HepG2 (cell line): ENCODE measurements around the gene SOX9. TPM values are rescaled to one million over a fixed set of nuclear protein-coding genes. Genes with fewer than 3 reads are reported as not detected.

Experiments
- BRD4 ChIP-seq: sonication (generic); formaldehyde crosslinking; IDR thresholded peaks from 2 replicates; pipeline ENCODE4 v1.4.0; 2020; ENCODE audit warnings: missing genetic modification reagents
- CBFB ChIP-seq: sonication (generic); formaldehyde crosslinking; IDR thresholded peaks from 2 replicates; pipeline ENCODE4 v1.4.0; 2020; ENCODE audit warnings: missing genetic modification reagents
- HOXA9 ChIP-seq: sonication (generic); formaldehyde crosslinking; IDR thresholded peaks from 2 replicates; pipeline ENCODE4 v1.8.1; 2022; ENCODE audit warnings: missing genetic modification reagents, mild to moderate bottlenecking, moderate library complexity, borderline replicate concordance
- LCORL ChIP-seq, 2 experiments: fragments of 450-650 bp in 1 of 2; sonication (generic) in 1 of 2; formaldehyde crosslinking in 1 of 2; IDR thresholded peaks; 2 replicates each; pipeline versions ENCODE4 v1.5.0 to v1.6.1; 2017 to 2020; ENCODE audit warnings: antibody characterized with exemption in 1 of 2, missing genetic modification reagents in 1 of 2
- POLR2AphosphoS2 ChIP-seq: IDR thresholded peaks from 2 replicates; pipeline ENCODE4 v1.6.1; 2011; ENCODE audit warnings: low read depth, low read length, improper control_type of control experiment
- SP1 ChIP-seq, 2 experiments: fragments of 450-650 bp in 1 of 2; sonication (generic) in 1 of 2; formaldehyde crosslinking in 1 of 2; IDR thresholded peaks; 2 replicates each; pipeline versions ENCODE4 v1.4.0 to v1.6.1; 2016 to 2020; ENCODE audit warnings: missing genetic modification reagents in 1 of 2
- YEATS2 ChIP-seq: sonication (generic); formaldehyde crosslinking; IDR thresholded peaks from 2 replicates; pipeline ENCODE4 v1.4.0; 2020; ENCODE audit warnings: missing genetic modification reagents, borderline replicate concordance
- ZNF235 ChIP-seq: sonication (generic); formaldehyde crosslinking; IDR thresholded peaks from 2 replicates; pipeline ENCODE4 v1.8.1; 2023; ENCODE audit warnings: mild to moderate bottlenecking, missing genetic modification reagents, borderline replicate concordance
- polyA plus RNA-seq, 8 experiments: library from polyadenylated mRNA; depleted of rRNA in 3 of 8; stranded (reverse) in 7 of 8; unstranded in 1 of 8; fragments of >200 nt; fragmentation: Illumina TruSeq in 4 of 8; extraction: Trizol in 4 of 8; gene quantifications; 2 replicates each; pipeline versions ENCODE4 v1.2.1 to v1.2.3, GENCODE V29; 2011 to 2016; ENCODE audit warnings: low read depth in 4 of 8, missing spikeins in 1 of 8, mixed read lengths in 1 of 8; ENCODE audit not compliant: insufficient read depth in 1 of 8
- total RNA-seq, 5 experiments: library from RNA; depleted of rRNA; stranded (reverse); fragments of >200 nt; fragmentation: Illumina TruSeq; extraction: Trizol; gene quantifications; 2 replicates each; pipeline ENCODE4 v1.2.3, GENCODE V29; 2016; ENCODE audit warnings: low read depth in 1 of 5
- TF ChIP-seq, protein P1 (sequence below), 2 experiments: sonication (generic) in 1 of 2; formaldehyde crosslinking in 1 of 2; IDR thresholded peaks; 2 replicates each; pipeline versions ENCODE4 v1.6.1 to v1.9.0; 2014 to 2022; ENCODE audit warnings: antibody characterized with exemption in 1 of 2, borderline replicate concordance in 1 of 2, inconsistent platforms in 1 of 2, low read depth in 1 of 2, missing genetic modification reagents in 1 of 2
- TF ChIP-seq, protein P2 (sequence below): sonication (generic); formaldehyde crosslinking; IDR thresholded peaks from 2 replicates; pipeline ENCODE4 v1.8.1; 2022; ENCODE audit warnings: mild to moderate bottlenecking, missing genetic modification reagents
- TF ChIP-seq, protein P3 (sequence below): sonication (generic); formaldehyde crosslinking; conservative IDR thresholded peaks from 2 replicates; pipeline ENCODE4 v1.4.0; 2020; ENCODE audit warnings: missing genetic modification reagents
- TF ChIP-seq, protein P4 (sequence below): sonication (generic); formaldehyde crosslinking; IDR thresholded peaks from 2 replicates; pipeline ENCODE4 v1.4.0; 2020; ENCODE audit warnings: missing genetic modification reagents
- TF ChIP-seq, protein P5 (sequence below): IDR thresholded peaks from 2 replicates; pipeline ENCODE4 v1.6.1; 2016; ENCODE audit warnings: low read depth

SOX9 gene
- total and polyA plus RNA-seq, 2 of the 13 experiments (the other 11 are each of a cell fraction or from before 2014, with no cell fraction given) = 16.1 to 27.6 TPM

DNA sequence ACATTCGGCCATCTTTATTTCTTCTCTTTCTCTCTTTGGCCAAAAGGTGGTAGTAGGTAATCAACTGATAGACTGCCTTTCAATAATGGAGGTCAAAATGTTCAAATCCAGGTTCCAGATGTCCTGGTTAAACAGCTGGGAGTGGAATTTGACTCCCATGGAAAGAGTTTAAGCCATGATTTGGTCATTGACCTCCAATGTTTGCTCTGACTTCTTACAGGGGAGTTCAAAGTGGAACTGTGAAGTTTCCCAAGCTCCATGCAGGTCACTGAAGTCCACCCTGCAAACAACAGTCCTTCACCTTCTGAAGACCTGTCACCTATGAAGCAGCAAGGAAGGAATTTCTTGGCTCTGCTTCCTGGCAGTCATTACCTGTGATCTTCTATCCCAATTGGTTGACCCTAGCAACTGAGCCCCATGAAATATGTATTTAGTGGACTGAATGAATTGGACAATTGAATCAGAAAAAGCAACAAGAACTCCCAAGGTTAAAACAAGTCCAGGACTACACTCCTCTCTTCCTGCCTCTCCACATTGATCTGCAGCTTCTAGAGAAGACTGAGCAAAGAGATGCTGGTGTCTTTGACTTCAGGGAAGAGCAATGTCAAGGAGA is 28.0 kb upstream of the SOX9 start (continued):
- TF ChIP-seq, protein P1, sequence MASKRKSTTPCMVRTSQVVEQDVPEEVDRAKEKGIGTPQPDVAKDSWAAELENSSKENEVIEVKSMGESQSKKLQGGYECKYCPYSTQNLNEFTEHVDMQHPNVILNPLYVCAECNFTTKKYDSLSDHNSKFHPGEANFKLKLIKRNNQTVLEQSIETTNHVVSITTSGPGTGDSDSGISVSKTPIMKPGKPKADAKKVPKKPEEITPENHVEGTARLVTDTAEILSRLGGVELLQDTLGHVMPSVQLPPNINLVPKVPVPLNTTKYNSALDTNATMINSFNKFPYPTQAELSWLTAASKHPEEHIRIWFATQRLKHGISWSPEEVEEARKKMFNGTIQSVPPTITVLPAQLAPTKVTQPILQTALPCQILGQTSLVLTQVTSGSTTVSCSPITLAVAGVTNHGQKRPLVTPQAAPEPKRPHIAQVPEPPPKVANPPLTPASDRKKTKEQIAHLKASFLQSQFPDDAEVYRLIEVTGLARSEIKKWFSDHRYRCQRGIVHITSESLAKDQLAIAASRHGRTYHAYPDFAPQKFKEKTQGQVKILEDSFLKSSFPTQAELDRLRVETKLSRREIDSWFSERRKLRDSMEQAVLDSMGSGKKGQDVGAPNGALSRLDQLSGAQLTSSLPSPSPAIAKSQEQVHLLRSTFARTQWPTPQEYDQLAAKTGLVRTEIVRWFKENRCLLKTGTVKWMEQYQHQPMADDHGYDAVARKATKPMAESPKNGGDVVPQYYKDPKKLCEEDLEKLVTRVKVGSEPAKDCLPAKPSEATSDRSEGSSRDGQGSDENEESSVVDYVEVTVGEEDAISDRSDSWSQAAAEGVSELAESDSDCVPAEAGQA (IDR thresholded peaks at IDR 0.05; ENCODE audit: low read depth) = 0 out of 2 replicates have a peak, but pooled peaks have one; percentile 45
- TF ChIP-seq, protein P1 (CRISPR knock-in tag; IDR thresholded peaks at IDR 0.05; ENCODE audit: borderline replicate concordance) = peak; percentile 35; the same call in 1 of the 2 replicates
- TF ChIP-seq ZNF235 (CRISPR knock-in tag) (no peak), BRD4 (CRISPR knock-in tag) (no peak), POLR2AphosphoS2 (no peak), SP1 (IDR thresholded peaks at IDR 0.05) (no peak), SP1 (CRISPR knock-in tag; IDR thresholded peaks at IDR 0.05) (no peak), LCORL (IDR thresholded peaks at IDR 0.05) (0 out of 2 replicates have a peak, but pooled peaks have one; percentile 17), LCORL (CRISPR knock-in tag; IDR thresholded peaks at IDR 0.05) (peak; percentile 98), CBFB (CRISPR knock-in tag) (peak; percentile 56; the same call in 1 of the 2 replicates), YEATS2 (CRISPR knock-in tag) (no peak), HOXA9 (no peak)
- TF ChIP-seq, protein P2, sequence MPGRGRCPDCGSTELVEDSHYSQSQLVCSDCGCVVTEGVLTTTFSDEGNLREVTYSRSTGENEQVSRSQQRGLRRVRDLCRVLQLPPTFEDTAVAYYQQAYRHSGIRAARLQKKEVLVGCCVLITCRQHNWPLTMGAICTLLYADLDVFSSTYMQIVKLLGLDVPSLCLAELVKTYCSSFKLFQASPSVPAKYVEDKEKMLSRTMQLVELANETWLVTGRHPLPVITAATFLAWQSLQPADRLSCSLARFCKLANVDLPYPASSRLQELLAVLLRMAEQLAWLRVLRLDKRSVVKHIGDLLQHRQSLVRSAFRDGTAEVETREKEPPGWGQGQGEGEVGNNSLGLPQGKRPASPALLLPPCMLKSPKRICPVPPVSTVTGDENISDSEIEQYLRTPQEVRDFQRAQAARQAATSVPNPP (CRISPR knock-in tag) = no peak
- TF ChIP-seq, protein P3, sequence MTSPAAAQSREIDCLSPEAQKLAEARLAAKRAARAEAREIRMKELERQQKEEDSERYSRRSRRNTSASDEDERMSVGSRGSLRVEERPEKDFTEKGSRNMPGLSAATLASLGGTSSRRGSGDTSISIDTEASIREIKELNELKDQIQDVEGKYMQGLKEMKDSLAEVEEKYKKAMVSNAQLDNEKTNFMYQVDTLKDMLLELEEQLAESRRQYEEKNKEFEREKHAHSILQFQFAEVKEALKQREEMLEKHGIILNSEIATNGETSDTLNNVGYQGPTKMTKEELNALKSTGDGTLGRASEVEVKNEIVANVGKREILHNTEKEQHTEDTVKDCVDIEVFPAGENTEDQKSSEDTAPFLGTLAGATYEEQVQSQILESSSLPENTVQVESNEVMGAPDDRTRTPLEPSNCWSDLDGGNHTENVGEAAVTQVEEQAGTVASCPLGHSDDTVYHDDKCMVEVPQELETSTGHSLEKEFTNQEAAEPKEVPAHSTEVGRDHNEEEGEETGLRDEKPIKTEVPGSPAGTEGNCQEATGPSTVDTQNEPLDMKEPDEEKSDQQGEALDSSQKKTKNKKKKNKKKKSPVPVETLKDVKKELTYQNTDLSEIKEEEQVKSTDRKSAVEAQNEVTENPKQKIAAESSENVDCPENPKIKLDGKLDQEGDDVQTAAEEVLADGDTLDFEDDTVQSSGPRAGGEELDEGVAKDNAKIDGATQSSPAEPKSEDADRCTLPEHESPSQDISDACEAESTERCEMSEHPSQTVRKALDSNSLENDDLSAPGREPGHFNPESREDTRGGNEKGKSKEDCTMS = no peak
- TF ChIP-seq, protein P4, sequence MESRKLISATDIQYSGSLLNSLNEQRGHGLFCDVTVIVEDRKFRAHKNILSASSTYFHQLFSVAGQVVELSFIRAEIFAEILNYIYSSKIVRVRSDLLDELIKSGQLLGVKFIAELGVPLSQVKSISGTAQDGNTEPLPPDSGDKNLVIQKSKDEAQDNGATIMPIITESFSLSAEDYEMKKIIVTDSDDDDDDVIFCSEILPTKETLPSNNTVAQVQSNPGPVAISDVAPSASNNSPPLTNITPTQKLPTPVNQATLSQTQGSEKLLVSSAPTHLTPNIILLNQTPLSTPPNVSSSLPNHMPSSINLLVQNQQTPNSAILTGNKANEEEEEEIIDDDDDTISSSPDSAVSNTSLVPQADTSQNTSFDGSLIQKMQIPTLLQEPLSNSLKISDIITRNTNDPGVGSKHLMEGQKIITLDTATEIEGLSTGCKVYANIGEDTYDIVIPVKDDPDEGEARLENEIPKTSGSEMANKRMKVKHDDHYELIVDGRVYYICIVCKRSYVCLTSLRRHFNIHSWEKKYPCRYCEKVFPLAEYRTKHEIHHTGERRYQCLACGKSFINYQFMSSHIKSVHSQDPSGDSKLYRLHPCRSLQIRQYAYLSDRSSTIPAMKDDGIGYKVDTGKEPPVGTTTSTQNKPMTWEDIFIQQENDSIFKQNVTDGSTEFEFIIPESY (CRISPR knock-in tag) = peak; percentile 78
- TF ChIP-seq, protein P5, sequence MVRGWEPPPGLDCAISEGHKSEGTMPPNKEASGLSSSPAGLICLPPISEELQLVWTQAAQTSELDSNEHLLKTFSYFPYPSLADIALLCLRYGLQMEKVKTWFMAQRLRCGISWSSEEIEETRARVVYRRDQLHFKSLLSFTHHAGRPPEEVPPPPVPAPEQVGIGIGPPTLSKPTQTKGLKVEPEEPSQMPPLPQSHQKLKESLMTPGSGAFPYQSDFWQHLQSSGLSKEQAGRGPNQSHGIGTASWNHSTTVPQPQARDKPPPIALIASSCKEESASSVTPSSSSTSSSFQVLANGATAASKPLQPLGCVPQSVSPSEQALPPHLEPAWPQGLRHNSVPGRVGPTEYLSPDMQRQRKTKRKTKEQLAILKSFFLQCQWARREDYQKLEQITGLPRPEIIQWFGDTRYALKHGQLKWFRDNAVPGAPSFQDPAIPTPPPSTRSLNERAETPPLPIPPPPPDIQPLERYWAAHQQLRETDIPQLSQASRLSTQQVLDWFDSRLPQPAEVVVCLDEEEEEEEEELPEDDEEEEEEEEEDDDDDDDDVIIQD = peak; percentile 92
